CD1c-positive myeloid dendritic cell (primary cell): ENCODE measurements around the gene AIF1.

ENCODE experiments used
- DNase-seq: peaks from one replicate; pipeline ENCODE4 v3.0.0-alpha.2; 2016; ENCODE audit errors: extremely low spot score

Gene AIF1

DNA sequence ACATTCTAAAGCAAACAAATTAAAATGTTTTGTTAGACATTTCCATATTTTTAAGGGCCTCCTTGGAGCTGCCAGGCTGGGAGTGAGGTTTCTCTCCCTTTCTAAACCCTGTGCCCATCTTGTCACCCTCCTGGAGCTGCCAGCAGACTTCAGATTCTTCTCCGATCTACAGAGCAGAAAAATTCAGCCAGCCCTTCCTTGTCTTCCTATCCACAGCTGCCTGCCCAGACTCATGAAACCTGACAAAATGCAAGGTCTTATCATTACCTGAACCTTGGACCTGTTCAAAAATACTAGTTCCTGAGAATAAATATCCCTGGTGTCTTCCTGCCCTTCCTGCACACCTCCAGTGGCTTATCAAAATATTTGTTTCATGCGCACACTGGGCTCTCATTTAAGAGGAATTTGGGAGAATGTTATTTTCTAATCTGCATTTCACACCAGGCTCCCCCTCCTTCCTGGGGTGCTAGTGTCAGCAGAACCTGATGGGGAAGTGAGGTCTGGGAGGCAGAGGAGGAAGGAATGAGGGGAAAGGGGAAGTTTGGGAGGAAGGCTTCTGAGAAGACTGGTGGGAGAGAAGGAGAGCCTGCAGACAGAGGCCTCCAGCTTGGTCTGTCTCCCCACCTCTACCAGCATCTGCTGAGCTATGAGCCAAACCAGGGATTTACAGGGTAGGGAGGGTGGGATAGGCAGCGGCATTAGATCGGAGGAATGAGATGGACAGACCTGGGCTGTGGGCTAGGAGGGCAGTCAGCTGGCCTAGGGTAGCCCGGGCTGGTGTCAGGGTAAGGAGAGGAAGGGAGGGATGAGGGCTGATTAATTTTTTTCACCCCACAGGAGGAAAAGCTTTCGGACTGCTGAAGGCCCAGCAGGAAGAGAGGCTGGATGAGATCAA is at the start of gene AIF1:
Gene AIF1 (plus strand): TSS at position 551 of the 895 bp plus-strand sequence. CDS start 96 bp downstream, at position 647.
- peak; percentile 78 for DNase-seq

DNA sequence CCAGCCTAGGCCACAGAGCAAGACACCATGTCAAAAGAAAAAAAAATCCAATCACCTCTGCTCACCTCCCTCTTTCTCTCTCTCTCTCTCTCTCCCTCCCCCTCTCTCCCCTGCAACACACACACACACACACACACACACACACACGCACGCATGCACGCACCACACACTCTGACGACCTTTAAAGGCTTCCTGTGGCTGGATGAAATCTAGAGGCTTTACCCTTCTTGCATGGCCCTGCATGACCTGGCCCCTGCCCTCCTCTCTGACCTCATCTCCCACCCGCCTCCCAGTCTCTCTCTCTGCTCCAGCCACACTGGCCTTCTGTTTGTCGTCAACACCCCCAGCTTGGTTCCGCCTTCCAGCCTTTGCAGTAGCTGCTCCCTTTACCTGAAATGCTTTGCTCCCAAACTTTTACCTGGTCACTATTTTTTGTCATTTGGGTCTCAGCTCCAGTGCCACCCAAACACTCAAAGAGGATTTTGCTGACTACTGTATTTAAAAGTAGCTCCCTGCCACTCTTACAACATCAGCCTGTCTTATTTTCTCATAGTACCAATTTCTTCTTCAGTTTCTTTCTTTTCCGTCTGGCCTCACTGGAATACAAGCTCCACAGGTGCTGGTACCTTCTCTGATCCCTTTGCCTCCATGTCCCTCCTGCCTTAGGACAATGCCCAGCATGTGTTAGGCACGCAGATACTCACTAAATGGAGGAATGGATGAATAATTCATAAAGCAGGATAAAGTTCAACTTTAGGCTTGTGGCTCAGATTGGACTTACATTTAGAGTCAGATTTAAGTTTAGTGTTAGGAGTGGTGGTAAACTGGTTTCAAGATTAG is 47.3 kb upstream of the AIF1 start:
- no peak for DNase-seq

DNA sequence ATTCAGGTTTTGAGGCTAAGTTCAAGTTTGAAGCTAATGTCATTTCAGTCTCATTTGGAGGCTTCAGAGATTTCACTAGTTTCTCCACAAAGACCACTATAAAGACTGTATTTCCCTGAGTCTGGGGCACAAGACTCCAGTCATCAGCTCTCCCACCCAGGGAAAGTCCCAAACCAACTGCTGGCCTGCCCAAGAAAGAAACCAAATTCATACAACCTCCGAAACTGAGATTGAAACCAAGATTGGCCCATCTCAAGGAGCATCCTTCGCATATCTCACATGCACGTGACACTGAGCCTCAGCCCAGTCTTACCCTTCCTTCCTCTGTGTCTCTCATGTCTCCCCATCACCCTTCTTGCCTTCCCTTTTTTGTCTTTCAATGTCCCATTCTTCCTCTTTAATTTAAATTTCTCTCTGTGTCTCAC is 46.5 kb upstream of the AIF1 start:
- DNase-seq = peak; percentile 82

DNA sequence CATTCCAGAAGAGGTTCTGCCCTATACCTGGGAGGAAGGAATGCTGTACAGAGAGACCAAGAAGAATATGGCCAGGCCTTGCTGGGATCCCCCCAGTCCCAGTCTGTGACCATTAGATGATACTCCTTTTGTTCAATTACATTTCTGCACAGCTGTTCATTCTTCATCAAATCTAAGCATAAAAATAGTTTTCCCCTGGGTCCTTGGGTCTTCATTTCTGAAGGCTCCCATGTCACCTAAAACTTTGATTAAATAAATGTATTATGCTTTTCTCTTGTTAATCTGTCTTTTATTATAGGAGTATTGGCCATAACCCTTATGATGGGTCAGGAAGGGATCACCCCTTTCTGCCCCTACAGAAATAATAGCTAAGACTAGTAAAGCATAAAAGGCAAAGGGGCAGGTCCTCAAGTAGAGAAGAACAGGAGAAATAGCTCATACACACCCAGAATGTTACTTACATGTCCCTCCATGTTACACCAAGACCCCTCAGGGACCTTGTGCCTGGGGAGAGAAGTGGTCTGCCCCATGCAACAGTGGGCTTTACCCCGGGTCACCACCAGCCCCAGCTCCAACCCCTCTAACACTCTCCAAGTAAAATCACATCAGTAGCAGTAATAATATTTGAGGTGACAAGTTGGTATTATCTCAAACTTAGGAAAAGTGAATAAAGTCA is 45.0 kb upstream of the AIF1 start:
- no peak for DNase-seq

DNA sequence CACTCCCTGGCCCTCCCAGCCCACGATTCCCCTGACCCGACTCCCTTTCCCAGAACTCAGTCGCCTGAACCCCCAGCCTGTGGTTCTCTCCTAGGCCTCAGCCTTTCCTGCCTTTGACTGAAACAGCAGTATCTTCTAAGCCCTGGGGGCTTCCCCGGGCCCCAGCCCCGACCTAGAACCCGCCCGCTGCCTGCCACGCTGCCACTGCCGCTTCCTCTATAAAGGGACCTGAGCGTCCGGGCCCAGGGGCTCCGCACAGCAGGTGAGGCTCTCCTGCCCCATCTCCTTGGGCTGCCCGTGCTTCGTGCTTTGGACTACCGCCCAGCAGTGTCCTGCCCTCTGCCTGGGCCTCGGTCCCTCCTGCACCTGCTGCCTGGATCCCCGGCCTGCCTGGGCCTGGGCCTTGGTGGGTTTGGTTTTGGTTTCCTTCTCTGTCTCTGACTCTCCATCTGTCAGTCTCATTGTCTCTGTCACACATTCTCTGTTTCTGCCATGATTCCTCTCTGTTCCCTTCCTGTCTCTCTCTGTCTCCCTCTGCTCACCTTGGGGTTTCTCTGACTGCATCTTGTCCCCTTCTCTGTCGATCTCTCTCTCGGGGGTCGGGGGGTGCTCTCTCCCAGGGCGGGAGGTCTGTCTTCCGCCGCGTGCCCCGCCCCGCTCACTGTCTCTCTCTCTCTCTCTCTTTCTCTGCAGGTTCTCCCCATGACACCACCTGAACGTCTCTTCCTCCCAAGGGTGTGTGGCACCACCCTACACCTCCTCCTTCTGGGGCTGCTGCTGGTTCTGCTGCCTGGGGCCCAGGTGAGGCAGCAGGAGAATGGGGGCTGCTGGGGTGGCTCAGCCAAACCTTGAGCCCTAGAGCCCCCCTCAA is 42.8 kb upstream of the AIF1 start, which contains the start of gene LTA:
Gene LTA (plus strand): TSS at position 249 of the 871 bp plus-strand sequence. CDS start 454 bp downstream, at position 703.
- DNase-seq = no peak

DNA sequence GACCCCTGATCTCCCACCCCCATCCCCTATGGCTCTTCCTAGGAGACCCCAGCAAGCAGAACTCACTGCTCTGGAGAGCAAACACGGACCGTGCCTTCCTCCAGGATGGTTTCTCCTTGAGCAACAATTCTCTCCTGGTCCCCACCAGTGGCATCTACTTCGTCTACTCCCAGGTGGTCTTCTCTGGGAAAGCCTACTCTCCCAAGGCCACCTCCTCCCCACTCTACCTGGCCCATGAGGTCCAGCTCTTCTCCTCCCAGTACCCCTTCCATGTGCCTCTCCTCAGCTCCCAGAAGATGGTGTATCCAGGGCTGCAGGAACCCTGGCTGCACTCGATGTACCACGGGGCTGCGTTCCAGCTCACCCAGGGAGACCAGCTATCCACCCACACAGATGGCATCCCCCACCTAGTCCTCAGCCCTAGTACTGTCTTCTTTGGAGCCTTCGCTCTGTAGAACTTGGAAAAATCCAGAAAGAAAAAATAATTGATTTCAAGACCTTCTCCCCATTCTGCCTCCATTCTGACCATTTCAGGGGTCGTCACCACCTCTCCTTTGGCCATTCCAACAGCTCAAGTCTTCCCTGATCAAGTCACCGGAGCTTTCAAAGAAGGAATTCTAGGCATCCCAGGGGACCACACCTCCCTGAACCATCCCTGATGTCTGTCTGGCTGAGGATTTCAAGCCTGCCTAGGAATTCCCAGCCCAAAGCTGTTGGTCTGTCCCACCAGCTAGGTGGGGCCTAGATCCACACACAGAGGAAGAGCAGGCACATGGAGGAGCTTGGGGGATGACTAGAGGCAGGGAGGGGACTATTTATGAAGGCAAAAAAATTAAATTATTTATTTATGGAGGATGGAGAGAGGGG is 41.6 kb upstream of the AIF1 start:
- DNase-seq = no peak

DNA sequence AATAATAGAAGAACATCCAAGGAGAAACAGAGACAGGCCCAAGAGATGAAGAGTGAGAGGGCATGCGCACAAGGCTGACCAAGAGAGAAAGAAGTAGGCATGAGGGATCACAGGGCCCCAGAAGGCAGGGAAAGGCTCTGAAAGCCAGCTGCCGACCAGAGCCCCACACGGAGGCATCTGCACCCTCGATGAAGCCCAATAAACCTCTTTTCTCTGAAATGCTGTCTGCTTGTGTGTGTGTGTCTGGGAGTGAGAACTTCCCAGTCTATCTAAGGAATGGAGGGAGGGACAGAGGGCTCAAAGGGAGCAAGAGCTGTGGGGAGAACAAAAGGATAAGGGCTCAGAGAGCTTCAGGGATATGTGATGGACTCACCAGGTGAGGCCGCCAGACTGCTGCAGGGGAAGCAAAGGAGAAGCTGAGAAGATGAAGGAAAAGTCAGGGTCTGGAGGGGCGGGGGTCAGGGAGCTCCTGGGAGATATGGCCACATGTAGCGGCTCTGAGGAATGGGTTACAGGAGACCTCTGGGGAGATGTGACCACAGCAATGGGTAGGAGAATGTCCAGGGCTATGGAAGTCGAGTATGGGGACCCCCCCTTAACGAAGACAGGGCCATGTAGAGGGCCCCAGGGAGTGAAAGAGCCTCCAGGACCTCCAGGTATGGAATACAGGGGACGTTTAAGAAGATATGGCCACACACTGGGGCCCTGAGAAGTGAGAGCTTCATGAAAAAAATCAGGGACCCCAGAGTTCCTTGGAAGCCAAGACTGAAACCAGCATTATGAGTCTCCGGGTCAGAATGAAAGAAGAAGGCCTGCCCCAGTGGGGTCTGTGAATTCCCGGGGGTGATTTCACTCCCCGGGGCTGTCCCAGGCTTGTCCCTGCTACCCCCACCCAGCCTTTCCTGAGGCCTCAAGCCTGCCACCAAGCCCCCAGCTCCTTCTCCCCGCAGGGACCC is 40.6 kb upstream of the AIF1 start:
- no peak for DNase-seq

DNA sequence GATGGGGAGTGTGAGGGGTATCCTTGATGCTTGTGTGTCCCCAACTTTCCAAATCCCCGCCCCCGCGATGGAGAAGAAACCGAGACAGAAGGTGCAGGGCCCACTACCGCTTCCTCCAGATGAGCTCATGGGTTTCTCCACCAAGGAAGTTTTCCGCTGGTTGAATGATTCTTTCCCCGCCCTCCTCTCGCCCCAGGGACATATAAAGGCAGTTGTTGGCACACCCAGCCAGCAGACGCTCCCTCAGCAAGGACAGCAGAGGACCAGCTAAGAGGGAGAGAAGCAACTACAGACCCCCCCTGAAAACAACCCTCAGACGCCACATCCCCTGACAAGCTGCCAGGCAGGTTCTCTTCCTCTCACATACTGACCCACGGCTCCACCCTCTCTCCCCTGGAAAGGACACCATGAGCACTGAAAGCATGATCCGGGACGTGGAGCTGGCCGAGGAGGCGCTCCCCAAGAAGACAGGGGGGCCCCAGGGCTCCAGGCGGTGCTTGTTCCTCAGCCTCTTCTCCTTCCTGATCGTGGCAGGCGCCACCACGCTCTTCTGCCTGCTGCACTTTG is 39.6 kb upstream of the AIF1 start, which contains the start of gene TNF:
Gene TNF (plus strand): TSS at position 231 of the 567 bp plus-strand sequence. CDS start 177 bp downstream, at position 408.
- DNase-seq = peak; percentile 88

DNA sequence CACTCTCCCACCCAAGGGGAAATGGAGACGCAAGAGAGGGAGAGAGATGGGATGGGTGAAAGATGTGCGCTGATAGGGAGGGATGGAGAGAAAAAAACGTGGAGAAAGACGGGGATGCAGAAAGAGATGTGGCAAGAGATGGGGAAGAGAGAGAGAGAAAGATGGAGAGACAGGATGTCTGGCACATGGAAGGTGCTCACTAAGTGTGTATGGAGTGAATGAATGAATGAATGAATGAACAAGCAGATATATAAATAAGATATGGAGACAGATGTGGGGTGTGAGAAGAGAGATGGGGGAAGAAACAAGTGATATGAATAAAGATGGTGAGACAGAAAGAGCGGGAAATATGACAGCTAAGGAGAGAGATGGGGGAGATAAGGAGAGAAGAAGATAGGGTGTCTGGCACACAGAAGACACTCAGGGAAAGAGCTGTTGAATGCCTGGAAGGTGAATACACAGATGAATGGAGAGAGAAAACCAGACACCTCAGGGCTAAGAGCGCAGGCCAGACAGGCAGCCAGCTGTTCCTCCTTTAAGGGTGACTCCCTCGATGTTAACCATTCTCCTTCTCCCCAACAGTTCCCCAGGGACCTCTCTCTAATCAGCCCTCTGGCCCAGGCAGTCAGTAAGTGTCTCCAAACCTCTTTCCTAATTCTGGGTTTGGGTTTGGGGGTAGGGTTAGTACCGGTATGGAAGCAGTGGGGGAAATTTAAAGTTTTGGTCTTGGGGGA is 38.9 kb upstream of the AIF1 start:
- DNase-seq = no peak

DNA sequence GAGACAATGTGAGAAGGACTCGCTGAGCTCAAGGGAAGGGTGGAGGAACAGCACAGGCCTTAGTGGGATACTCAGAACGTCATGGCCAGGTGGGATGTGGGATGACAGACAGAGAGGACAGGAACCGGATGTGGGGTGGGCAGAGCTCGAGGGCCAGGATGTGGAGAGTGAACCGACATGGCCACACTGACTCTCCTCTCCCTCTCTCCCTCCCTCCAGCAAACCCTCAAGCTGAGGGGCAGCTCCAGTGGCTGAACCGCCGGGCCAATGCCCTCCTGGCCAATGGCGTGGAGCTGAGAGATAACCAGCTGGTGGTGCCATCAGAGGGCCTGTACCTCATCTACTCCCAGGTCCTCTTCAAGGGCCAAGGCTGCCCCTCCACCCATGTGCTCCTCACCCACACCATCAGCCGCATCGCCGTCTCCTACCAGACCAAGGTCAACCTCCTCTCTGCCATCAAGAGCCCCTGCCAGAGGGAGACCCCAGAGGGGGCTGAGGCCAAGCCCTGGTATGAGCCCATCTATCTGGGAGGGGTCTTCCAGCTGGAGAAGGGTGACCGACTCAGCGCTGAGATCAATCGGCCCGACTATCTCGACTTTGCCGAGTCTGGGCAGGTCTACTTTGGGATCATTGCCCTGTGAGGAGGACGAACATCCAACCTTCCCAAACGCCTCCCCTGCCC is 38.0 kb upstream of the AIF1 start:
- DNase-seq = no peak

DNA sequence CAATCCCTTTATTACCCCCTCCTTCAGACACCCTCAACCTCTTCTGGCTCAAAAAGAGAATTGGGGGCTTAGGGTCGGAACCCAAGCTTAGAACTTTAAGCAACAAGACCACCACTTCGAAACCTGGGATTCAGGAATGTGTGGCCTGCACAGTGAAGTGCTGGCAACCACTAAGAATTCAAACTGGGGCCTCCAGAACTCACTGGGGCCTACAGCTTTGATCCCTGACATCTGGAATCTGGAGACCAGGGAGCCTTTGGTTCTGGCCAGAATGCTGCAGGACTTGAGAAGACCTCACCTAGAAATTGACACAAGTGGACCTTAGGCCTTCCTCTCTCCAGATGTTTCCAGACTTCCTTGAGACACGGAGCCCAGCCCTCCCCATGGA is 37.5 kb upstream of the AIF1 start:
- DNase-seq = no peak

DNA sequence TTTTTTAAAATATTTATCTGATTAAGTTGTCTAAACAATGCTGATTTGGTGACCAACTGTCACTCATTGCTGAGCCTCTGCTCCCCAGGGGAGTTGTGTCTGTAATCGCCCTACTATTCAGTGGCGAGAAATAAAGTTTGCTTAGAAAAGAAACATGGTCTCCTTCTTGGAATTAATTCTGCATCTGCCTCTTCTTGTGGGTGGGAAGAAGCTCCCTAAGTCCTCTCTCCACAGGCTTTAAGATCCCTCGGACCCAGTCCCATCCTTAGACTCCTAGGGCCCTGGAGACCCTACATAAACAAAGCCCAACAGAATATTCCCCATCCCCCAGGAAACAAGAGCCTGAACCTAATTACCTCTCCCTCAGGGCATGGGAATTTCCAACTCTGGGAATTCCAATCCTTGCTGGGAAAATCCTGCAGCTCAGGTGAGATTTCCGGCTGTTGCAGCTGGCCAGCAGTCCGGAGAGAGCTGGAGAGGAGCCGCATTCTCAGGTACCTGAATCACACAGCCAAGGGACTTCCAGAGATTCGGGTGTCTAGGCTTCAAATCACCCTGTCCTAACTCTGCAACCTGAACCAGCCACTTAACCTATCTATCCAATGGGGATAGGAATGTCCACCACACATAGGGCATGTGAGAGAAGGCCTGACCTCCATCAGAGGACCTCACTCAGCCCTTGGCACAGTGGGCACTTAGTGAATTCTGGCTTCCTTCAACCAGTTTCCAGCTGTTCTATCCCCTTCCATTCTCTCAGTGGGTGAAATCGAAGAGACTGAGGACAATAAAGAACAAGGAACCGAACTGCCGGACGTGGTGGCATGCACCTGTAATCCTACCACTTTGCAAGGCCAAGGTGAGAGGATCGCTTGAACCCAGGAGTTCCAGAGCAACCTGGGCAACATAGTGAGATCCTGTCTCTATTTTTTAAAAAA is 36.6 kb upstream of the AIF1 start:
- DNase-seq = no peak

DNA sequence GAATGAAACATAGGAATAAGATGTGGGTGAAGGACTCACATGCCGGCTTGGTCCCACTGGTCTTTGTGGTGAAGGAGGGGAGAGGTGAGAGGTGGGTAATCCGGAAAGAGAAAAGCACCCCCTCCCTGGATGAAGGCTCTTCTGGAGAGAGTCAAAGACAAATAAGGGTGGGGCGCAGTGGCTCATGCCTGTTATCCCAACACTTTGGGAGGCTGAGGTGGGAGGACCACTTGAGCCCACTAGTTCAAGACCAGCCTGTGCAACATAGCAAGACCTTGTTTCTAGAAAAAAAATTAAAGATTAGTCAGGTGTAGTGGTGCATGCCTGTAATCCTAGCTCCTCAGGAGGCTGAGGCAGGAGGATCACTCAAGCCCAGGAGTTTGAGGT is 35.9 kb upstream of the AIF1 start:
- no peak for DNase-seq

DNA sequence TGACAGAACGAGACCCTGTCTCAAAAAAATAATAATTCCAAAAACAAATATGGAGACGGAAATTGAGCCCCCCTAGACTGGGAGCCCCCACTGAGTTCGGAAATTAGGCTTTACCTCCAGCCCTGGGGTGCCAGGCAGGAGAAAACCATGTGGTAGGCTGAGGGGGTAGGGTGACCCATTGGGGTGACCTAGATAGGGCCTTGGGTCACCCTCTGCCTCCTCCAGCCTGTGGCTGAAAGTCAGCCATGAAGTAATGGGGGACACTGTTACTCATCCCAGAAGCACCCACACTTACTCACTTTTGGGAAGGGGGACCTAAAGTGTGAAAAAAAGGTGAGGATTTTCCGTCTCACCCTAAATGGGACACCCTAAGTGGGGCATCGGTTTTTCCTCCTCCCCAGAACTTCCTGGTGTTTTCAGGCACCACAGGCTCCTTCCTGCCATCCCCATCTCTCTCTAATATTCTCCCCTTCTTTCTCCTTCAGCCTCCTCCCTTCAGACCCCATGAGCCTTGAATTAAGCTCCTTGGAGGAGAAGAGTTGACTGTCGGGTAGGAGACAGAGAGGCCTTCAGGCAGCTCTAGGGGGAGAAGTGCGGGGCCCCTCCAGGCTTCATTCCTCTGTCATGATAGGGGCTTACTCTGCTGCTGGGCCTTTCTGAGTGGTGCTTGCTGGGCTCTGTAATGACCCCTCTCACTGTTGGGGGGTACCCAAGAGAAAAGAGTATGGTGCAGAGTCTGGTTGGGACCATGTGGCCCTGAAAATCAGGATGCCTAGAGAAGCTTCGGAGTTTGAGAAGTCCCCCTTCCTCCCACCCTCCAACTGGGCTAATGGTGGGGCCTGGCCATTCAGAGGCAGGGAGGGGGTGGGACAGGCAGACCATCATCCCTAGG is 35.2 kb upstream of the AIF1 start:
- no peak for DNase-seq

DNA sequence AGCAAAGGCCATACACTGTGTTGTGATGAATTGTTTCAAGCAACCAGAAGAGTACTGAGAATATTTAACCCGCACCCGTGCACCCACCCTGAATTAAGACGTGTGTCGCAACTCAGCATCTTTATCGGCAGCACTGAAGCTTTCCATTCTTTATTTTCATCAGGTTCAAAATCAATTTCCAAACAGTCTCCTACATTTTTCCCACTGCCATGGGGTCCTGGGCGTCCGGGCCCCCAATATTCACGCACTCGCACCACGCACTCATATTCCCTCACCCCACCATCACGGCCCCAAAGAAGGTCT is 34.6 kb upstream of the AIF1 start:
- no peak for DNase-seq
